Mesenchymal stem cell (in vitro differentiated cells and primary cell): ENCODE data around the gene TSPAN5.

Experiments used
- DNase-seq: peaks from one replicate; pipeline ENCODE4 v3.0.0-alpha.2; 2013
- H2AFZ ChIP-seq: one replicate; pipeline ENCODE4 v1.6.1; 2013; ENCODE audit warnings: low read depth, mild to moderate bottlenecking, control low read depth, inconsistent platforms, low read length, moderate library complexity
- H2AK5ac ChIP-seq: 2 replicates; pipeline ENCODE4 v1.6.1; 2013; ENCODE audit warnings: low read length, moderate library complexity, mild to moderate bottlenecking, inconsistent platforms; ENCODE audit not compliant: severe bottlenecking
- H2BK120ac ChIP-seq: one replicate; pipeline ENCODE4 v1.6.1; 2013; ENCODE audit warnings: low read depth, mild to moderate bottlenecking, inconsistent platforms, low read length, moderate library complexity
- H2BK12ac ChIP-seq, 2 experiments: one replicate each; pipeline ENCODE4 v1.6.1; 2013; ENCODE audit warnings: inconsistent platforms in 2 of 2, low read length in 2 of 2, mild to moderate bottlenecking in 2 of 2, moderate library complexity in 2 of 2, control low read depth in 1 of 2
- H2BK15ac ChIP-seq: one replicate; pipeline ENCODE4 v1.6.1; 2013; ENCODE audit warnings: mild to moderate bottlenecking, low read depth, inconsistent platforms; ENCODE audit not compliant: poor library complexity, severe bottlenecking
- H2BK5ac ChIP-seq: 2 replicates; pipeline ENCODE4 v1.6.1; 2013; ENCODE audit warnings: low read depth, mild to moderate bottlenecking, low read length, control low read depth, inconsistent platforms; ENCODE audit not compliant: poor library complexity, severe bottlenecking
- H3K14ac ChIP-seq, 2 experiments: one replicate each; pipeline ENCODE4 v1.6.1; 2013; ENCODE audit warnings: inconsistent platforms in 2 of 2, low read length in 2 of 2, control low read depth in 1 of 2, mild to moderate bottlenecking in 1 of 2, moderate library complexity in 1 of 2
- H3K18ac ChIP-seq, 2 experiments: one replicate each; pipeline ENCODE4 v1.6.1; 2013; ENCODE audit warnings: inconsistent platforms in 2 of 2, low read length in 2 of 2, control low read depth in 1 of 2, low read depth in 1 of 2, mild to moderate bottlenecking in 1 of 2
- H3K23ac ChIP-seq, 2 experiments: one replicate each; pipeline ENCODE4 v1.6.1; 2013; ENCODE audit warnings: inconsistent platforms in 2 of 2, low read length in 2 of 2, mild to moderate bottlenecking in 2 of 2, moderate library complexity in 2 of 2, control low read depth in 1 of 2
- H3K27ac ChIP-seq: 2 replicates; pipeline ENCODE4 v1.5.1; 2013; ENCODE audit warnings: mild to moderate bottlenecking, moderate library complexity, low read length, control low read depth, inconsistent platforms; ENCODE audit not compliant: poor library complexity, severe bottlenecking
- H3K27me3 ChIP-seq, 2 experiments: 2 replicates each; pipeline versions ENCODE4 v1.6.1 to v1.7.0; 2013; ENCODE audit warnings: low read length in 2 of 2, mild to moderate bottlenecking in 2 of 2, moderate library complexity in 2 of 2, control low read depth in 1 of 2, inconsistent platforms in 1 of 2; ENCODE audit not compliant: control insufficient read depth in 1 of 2, insufficient read depth in 1 of 2
- H3K36me3 ChIP-seq, 2 experiments: 2 replicates each; pipeline versions ENCODE4 v1.6.1 to v1.7.0; 2013; ENCODE audit warnings: low read length in 2 of 2, control low read depth in 1 of 2, inconsistent platforms in 1 of 2, low read depth in 1 of 2, mild to moderate bottlenecking in 1 of 2; ENCODE audit not compliant: insufficient read depth in 2 of 2, control insufficient read depth in 1 of 2
- H3K4ac ChIP-seq, 2 experiments: one replicate each; pipeline ENCODE4 v1.6.1; 2013; ENCODE audit warnings: inconsistent platforms in 2 of 2, low read length in 2 of 2, mild to moderate bottlenecking in 2 of 2, moderate library complexity in 2 of 2, control low read depth in 1 of 2, low read depth in 1 of 2
- H3K4me1 ChIP-seq: 2 replicates; pipeline ENCODE4 v1.6.1; 2013; ENCODE audit warnings: low read depth, low read length, control low read depth; ENCODE audit not compliant: control insufficient read depth, insufficient read depth
- H3K4me2 ChIP-seq: 2 replicates; pipeline ENCODE4 v1.6.1; 2013; ENCODE audit warnings: low read length, mild to moderate bottlenecking, inconsistent platforms; ENCODE audit not compliant: poor library complexity, severe bottlenecking
- H3K4me3 ChIP-seq, 2 experiments: 2 replicates each; pipeline versions ENCODE4 v1.5.1 to v1.7.0; 2013; ENCODE audit warnings: low read length in 2 of 2, mild to moderate bottlenecking in 2 of 2, control low read depth in 1 of 2, low read depth in 1 of 2; ENCODE audit not compliant: insufficient read depth in 1 of 2
- H3K79me1 ChIP-seq: replicated peaks from 2 replicates; pipeline ENCODE4 v1.6.1; 2013; ENCODE audit warnings: mild to moderate bottlenecking, control low read depth, low read length, inconsistent platforms; ENCODE audit not compliant: poor library complexity, severe bottlenecking
- H3K9ac ChIP-seq: 2 replicates; pipeline ENCODE4 v1.7.0; 2013; ENCODE audit warnings: mild to moderate bottlenecking, low read length, moderate library complexity
- H3K9me3 ChIP-seq: 2 replicates; pipeline ENCODE4 v1.7.0; 2013; ENCODE audit warnings: mild to moderate bottlenecking, low read length; ENCODE audit not compliant: control insufficient read depth
- H4K8ac ChIP-seq: one replicate; pipeline ENCODE4 v1.6.1; 2013; ENCODE audit warnings: inconsistent platforms, mild to moderate bottlenecking, low read length, moderate library complexity
- H4K91ac ChIP-seq: one replicate; pipeline ENCODE4 v1.6.1; 2013; ENCODE audit warnings: mild to moderate bottlenecking, low read length, inconsistent platforms
- WGBS: methylation state at CpG from one replicate; pipeline ENCODE4 v1.1.7; 2013; ENCODE audit warnings: mixed read lengths; 5-methylcytosine and 5-hydroxymethylcytosine counted together

The TSPAN5 gene

DNA sequence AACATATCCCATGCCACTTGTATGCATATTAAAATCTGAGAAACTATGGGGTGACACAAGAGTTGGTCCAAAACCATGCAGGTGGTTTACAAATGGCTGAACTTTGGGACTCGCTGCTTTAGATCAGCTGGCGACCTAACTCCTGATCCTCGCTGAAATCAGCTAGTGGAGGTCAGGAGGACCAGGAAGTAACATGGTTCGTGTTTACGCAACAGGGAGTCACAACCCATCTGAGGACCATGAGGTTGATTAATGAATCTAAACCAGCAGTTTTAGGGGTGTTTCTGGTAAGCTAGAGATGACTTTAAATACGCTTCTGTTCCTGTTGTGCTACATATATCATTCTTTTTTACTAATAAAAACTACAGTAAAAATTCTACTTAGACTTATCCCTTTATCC is 12.9 kb downstream of the TSPAN5 start:
- H2BK15ac ChIP-seq: no peak overlapping the region

DNA sequence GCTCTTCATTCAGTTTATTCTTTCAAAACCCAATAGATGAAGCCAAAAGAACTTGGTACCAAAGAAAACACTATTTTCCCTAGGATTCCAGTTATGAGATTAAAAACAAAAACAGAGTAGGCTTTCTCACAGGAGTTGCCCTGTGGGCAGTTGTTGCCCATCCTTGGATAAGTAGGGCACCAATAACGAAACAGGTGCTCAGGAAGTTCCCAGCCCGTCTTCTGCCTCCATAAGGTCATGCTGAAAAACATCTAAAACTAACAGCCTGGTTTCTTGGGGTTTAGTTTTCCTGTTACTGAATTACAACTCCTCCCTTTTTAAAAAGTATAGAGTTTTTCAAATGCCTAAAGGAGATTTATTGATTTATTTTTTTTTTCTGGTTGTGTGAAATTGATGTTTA is 14.7 kb downstream of the TSPAN5 start:
- Histone ChIP-seq H3K4me2 (no peak overlapping the region), H3K79me1 (peaks cover 7% of the 10 kb centered on the region), H3K36me3 (no peaks in the 10 kb centered on the region), H3K14ac (no peak overlapping the region), H4K91ac (no peak overlapping the region), H2AFZ (no peak overlapping the region), H3K18ac (no peak overlapping the region), H2BK15ac (no peak overlapping the region), H2BK12ac (no peak overlapping the region), H3K9me3 (no peaks in the 10 kb centered on the region), H4K8ac (no peak overlapping the region), H3K4ac (no peak overlapping the region), H2BK120ac (no peak overlapping the region), H2BK5ac (no peak overlapping the region), H3K27me3 (no peaks in the 10 kb centered on the region), H3K4me1 (peaks cover 7% of the 10 kb centered on the region), H3K27ac (peak overlapping the region; percentile 37), H2AK5ac (peak overlapping the region; percentile 65), H3K9ac (no peak overlapping the region), H3K4me3 (no peak overlapping the region), H3K23ac (no peak overlapping the region)
- DNase-seq: no peak
- WGBS: 90% methylated on average over 2 of the region's 2 CpGs

More for the DNA sequence above, 12.9 kb downstream of the TSPAN5 start:
- Histone ChIP-seq H3K27ac (no peak overlapping the region), H3K79me1 (peaks cover 7% of the 10 kb centered on the region), H3K9me3 (peaks cover 6% of the 10 kb centered on the region), H3K4me2 (no peak overlapping the region), H4K91ac (no peak overlapping the region), H3K27me3 (no peaks in the 10 kb centered on the region), H3K36me3 (no peaks in the 10 kb centered on the region), H3K14ac (no peak overlapping the region), H2AK5ac (no peak overlapping the region), H3K18ac (no peak overlapping the region), H3K9ac (no peak overlapping the region), H3K23ac (peak overlapping the region in 1 of 2 experiments; percentile 50), H4K8ac (no peak overlapping the region), H2AFZ (no peak overlapping the region), H3K4ac (no peak overlapping the region), H3K4me1 (peaks cover 7% of the 10 kb centered on the region), H3K4me3 (no peak overlapping the region), H2BK5ac (no peak overlapping the region), H2BK12ac (no peak overlapping the region), H2BK120ac (no peak overlapping the region)
- 81% methylated on average over 5 of the region's 6 CpGs for WGBS
- no peak for DNase-seq

DNA sequence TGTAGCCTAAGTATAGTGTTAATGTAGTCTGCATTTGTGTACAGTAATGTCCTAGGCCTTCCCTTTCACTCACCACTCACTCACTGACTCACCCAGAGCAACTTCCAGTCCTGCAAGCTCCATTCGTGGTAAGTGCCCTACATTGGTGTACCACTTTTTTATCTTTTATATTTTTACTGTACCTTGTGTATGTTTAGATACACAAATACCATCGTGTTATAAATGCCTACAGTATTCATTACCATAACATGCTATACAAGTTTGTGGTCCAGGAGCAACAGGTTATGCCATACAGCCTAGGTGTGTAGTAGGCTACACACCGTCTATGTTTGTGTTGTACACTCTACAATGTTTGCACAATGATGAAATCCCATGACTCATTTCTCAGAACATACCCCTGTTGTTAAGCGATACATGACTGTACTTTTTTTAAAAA is 15.4 kb downstream of the TSPAN5 start:
- Histone ChIP-seq H3K9ac (no peak overlapping the region), H3K23ac (no peak overlapping the region), H4K91ac (no peak overlapping the region), H4K8ac (no peak overlapping the region), H3K14ac (no peak overlapping the region), H3K27me3 (no peaks in the 10 kb centered on the region), H2BK15ac (no peak overlapping the region), H3K36me3 (no peaks in the 10 kb centered on the region), H3K9me3 (no peaks in the 10 kb centered on the region), H2AK5ac (no peak overlapping the region), H3K4me1 (peaks cover 4% of the 10 kb centered on the region), H3K18ac (peak overlapping the region in 1 of 2 experiments; percentile 34), H3K4me2 (no peak overlapping the region), H3K4me3 (no peak overlapping the region), H2BK12ac (no peak overlapping the region), H2BK5ac (no peak overlapping the region), H2AFZ (no peak overlapping the region), H3K79me1 (peaks cover 6% of the 10 kb centered on the region), H3K4ac (no peak overlapping the region), H3K27ac (peak overlapping the region; percentile 45), H2BK120ac (no peak overlapping the region)
- WGBS: 33% methylated on average over 2 of the region's 4 CpGs
- DNase-seq: peak; percentile 76

DNA sequence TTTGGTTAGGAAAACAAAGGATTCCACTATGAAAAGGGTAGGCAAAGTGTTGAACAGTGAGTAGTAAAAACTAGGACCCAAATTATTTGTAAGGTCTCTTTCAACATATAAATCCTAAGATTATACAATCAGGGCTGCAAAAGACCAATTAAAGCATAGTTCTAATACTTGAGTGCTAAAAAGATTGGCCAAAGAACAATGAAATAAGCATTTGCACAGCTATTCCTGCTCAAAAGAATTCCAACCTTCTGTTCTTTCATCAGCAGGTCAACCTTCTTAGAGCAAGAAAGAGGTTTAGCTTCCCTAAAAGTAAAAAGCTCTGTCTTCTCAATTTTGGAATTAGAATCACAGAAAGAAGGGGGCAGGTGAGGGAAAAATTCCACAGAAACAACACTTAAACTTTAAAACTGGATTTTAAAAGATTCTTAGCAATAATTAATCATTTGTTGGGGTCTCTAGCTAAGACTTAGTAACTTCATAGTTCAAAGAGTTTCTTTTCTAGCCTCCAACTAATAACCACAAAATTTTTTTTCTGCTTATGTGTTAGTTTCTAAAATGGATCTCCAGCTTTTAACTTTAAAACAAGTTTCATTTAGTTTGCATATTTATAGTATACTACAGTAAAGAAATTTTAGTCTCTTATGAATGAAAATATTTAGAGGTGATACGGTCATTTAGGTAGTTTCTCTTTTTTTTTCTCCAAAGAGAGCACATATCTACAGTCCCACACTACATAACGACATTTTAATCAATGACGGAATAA is 16.3 kb downstream of the TSPAN5 start:
- Histone ChIP-seq H3K18ac (no peak overlapping the region), H3K36me3 (no peaks in the 10 kb centered on the region), H3K23ac (no peak overlapping the region), H3K9me3 (no peaks in the 10 kb centered on the region), H4K8ac (no peak overlapping the region), H3K4me1 (peaks cover 6% of the 10 kb centered on the region), H2AFZ (no peak overlapping the region), H2BK15ac (no peak overlapping the region), H3K4me2 (no peak overlapping the region), H2BK120ac (no peak overlapping the region), H3K9ac (no peak overlapping the region), H3K27ac (peak overlapping the region; percentile 17), H3K14ac (no peak overlapping the region), H3K27me3 (no peaks in the 10 kb centered on the region), H3K4ac (no peak overlapping the region), H2BK5ac (no peak overlapping the region), H4K91ac (no peak overlapping the region), H3K79me1 (peaks cover 7% of the 10 kb centered on the region), H2AK5ac (no peak overlapping the region), H3K4me3 (no peak overlapping the region), H2BK12ac (no peak overlapping the region)
- no peak for DNase-seq
- WGBS: no CpG with 5 or more reads among the region's 3 CpGs
